Activated CD4-positive, alpha-beta T cell treated with anti-CD3 and anti-CD28 coated beads, Interleukin-2, amount 10 ng/mL, durations not matched to agents 7 days and 5 days (primary cell): ENCODE data around the gene ANKZF1. TPM values are rescaled to one million over a fixed set of nuclear protein-coding genes. Genes with fewer than 3 reads are reported as not detected.
"Not testable (repeated sequence)": the region's sequence is repeated elsewhere in the genome, so short reads cannot be mapped to it uniquely, and the experiment has no call there.

Experiments
- CTCF ChIA-PET: fragments of 350-600 bp; sonication (Branson Sonifier 250); formaldehyde crosslinking; loops from one replicate; lab custom pipeline; 2021; ENCODE audit warnings: antibody characterized with exemption; lab: Charles Lee
- POLR2A ChIA-PET: fragments of 350-600 bp; sonication (Branson Sonifier 250); formaldehyde crosslinking; loops from one replicate; lab custom pipeline; 2021; ENCODE audit warnings: antibody characterized with exemption; lab: Charles Lee
- DNase-seq: peaks from one replicate; pipeline ENCODE4 v3.0.0-alpha.2; 2020
- H3K27ac Mint-ChIP-seq: one replicate; pipeline ENCODE4 v1.8.0; 2021; ENCODE audit warnings: mild to moderate bottlenecking, moderate library complexity, mixed read lengths
- H3K27me3 Mint-ChIP-seq: one replicate; pipeline ENCODE4 v1.8.0; 2021; ENCODE audit warnings: mixed read lengths
- H3K36me3 Mint-ChIP-seq: one replicate; pipeline ENCODE4 v1.8.0; 2021; ENCODE audit warnings: low read depth, mixed read lengths
- H3K4me1 Mint-ChIP-seq: one replicate; pipeline ENCODE4 v1.8.0; 2021; ENCODE audit warnings: mixed read lengths
- H3K4me3 Mint-ChIP-seq: one replicate; pipeline ENCODE4 v1.8.0; 2021; ENCODE audit warnings: mild to moderate bottlenecking, moderate library complexity, mixed read lengths
- H3K9me3 Mint-ChIP-seq: one replicate; pipeline ENCODE4 v1.8.0; 2021; ENCODE audit warnings: mixed read lengths
- total RNA-seq, 2 experiments: library from RNA; stranded (reverse); gene quantifications; one replicate each; pipeline ENCODE4 v1.2.3, GENCODE V29; 2021

The ANKZF1 gene
- total RNA-seq, 2 experiments from 2014 or later = 92.0 to 100 TPM

GRCh38 chr2:219251656-219252055 lies 22.1 kb downstream of the ANKZF1 start:
- Mint-ChIP-seq H3K9me3 (no peaks in the 10 kb centered on the region), H3K4me3 (peak overlapping the region; percentile 99), H3K27me3 (no peaks in the 10 kb centered on the region), H3K27ac (peak overlapping the region; percentile 93), H3K4me1 (peaks cover 73% of the 10 kb centered on the region), H3K36me3 (peaks cover 62% of the 10 kb centered on the region)
- ChIA-PET POLR2A (interaction anchor here (1.3 kb wide), 1 partner anchor 22 kb away, joined by 3 read pairs; the partner anchor contains the start of genes ANKZF1 and ATG9A), CTCF (interaction anchor here (0.7 to 9.7 kb wide), 8 partner anchors 10 to 78 kb away, joined by 3 to 99 read pairs (median 4); partner anchors contain the start of genes DNAJB2 and ZFAND2B)
- DNase-seq = no peak

- Mint-ChIP-seq H3K36me3 (peaks cover 58% of the 10 kb centered on the region), H3K4me1 (peaks cover 68% of the 10 kb centered on the region), H3K9me3 (no peaks in the 10 kb centered on the region), H3K27ac (peak overlapping the region; percentile 93), H3K27me3 (no peaks in the 10 kb centered on the region), H3K4me3 (peak overlapping the region; percentile 99)
- ChIA-PET POLR2A (interaction anchor here (1.3 to 1.5 kb wide), 2 partner anchors 23 to 41 kb away, joined by 3 to 6 read pairs; partner anchors contain the start of genes ANKZF1 and ATG9A), CTCF (interaction anchor here (0.7 to 9.7 kb wide), 7 partner anchors 9 to 78 kb away, joined by 3 to 99 read pairs (median 4); partner anchors contain the start of genes DNAJB2 and ZFAND2B)
- DNase-seq = no peak
Measured at GRCh38 chr2:219252084-219252483, 22.5 kb downstream of the ANKZF1 start.

GRCh38 chr2:219252570-219252899 lies 22.9 kb downstream of the ANKZF1 start:
- DNase-seq = no peak
- H3K4me1 Mint-ChIP-seq = peaks cover 64% of the 10 kb centered on the region

DNA sequence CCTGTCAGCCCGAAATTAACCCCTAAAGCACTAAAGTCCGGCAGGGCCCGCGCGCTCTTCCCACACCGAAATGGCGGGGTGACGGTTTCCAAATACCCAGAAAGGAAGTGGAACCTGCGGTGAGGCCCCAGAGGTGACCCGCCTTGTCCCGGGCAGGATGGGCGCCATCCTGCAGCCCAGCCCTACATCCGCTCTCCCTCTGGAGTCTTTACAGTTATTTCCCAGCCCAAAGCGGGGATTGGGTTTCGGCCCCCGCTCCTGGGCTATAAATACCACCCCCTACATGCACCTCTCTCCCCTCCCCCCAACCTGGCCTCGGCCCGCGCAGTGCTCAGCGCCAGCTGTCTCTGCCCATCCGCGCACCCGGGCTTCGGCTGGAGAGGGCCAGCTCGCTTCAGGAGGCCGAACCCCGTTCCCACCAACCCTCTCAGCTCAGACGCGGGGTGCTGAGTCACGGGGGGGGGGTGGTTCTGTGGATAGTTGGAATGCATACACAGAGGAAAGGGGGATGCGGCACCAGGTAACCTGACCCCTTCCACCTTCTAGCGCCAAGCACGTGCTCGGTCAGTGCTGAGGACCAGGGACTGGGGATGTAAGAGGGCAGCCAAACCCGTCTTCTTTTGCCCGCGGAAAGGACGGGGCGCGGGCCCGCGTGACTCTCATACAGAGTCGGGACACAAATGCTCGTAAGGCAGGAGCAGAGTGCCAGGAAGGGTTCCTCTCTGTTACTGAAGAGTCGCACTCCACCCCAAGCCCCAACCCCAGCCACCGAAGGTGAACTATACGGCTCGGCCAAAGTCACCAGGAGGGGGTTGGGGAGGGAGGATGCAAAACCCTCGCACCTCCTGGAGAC lies 23.5 kb downstream of the ANKZF1 start, which contains the start of gene TUBA4B:
Gene TUBA4B (plus strand): TSS at position 344 of the 853 bp plus-strand sequence. CDS start 165 bp downstream, at position 509.
- H3K27me3 Mint-ChIP-seq = no peaks in the 10 kb centered on the region
- H3K4me1 Mint-ChIP-seq = peaks cover 58% of the 10 kb centered on the region
- peak within 1 kb of the TSS; percentile 93 for H3K27ac Mint-ChIP-seq
- peak within 1 kb of the TSS; percentile 99 for H3K4me3 Mint-ChIP-seq
- peak; percentile 65 for DNase-seq
- H3K9me3 Mint-ChIP-seq = no peaks in the 10 kb centered on the region
- peaks cover 48% of the 10 kb centered on the region for H3K36me3 Mint-ChIP-seq
- CTCF ChIA-PET = interaction anchor here (0.6 to 9.7 kb wide), 5 partner anchors 8 to 244 kb away, joined by 3 to 99 read pairs (median 15); partner anchors contain the start of genes DNAJB2, GLB1L, STK16 and ZFAND2B
- POLR2A ChIA-PET = interaction anchor here (1.5 kb wide), 1 partner anchor 40 kb away, joined by 6 read pairs; no protein-coding TSS in a partner anchor

More at GRCh38 chr2:219252570-219252899, 22.9 kb downstream of the ANKZF1 start:
- POLR2A ChIA-PET = interaction anchor here (1.3 to 1.5 kb wide), 2 partner anchors 23 to 40 kb away, joined by 3 to 6 read pairs; partner anchors contain the start of genes ANKZF1 and ATG9A
- peak overlapping the region; percentile 93 for H3K27ac Mint-ChIP-seq
- peak overlapping the region; percentile 99 for H3K4me3 Mint-ChIP-seq
- CTCF ChIA-PET = interaction anchor here (0.6 to 9.7 kb wide), 6 partner anchors 9 to 244 kb away, joined by 3 to 99 read pairs (median 4); partner anchors contain the start of genes DNAJB2 and ZFAND2B
- no peaks in the 10 kb centered on the region for H3K27me3 Mint-ChIP-seq
- H3K9me3 Mint-ChIP-seq = no peaks in the 10 kb centered on the region
- peaks cover 54% of the 10 kb centered on the region for H3K36me3 Mint-ChIP-seq

- POLR2A ChIA-PET = interaction anchor here (0.7 to 1.5 kb wide), 5 partner anchors 9 to 75 kb away, joined by 3 to 6 read pairs (median 5); partner anchors contain the start of genes DNAJB2, GLB1L and STK16
- peak within 1 kb of the TSS; percentile 99 for H3K4me3 Mint-ChIP-seq
- H3K36me3 Mint-ChIP-seq = peaks cover 40% of the 10 kb centered on the region
- CTCF ChIA-PET = interaction anchor here (1.0 to 9.7 kb wide), 12 partner anchors 8 to 97 kb away, joined by 3 to 99 read pairs (median 4); partner anchors contain the start of genes ABCB6, CNPPD1, DNAJB2 and GLB1L
- H3K9me3 Mint-ChIP-seq = no peaks in the 10 kb centered on the region
- no peaks in the 10 kb centered on the region for H3K27me3 Mint-ChIP-seq
- DNase-seq = peak; percentile 91
- H3K27ac Mint-ChIP-seq = peak within 1 kb of the TSS; percentile 93
- peaks cover 50% of the 10 kb centered on the region for H3K4me1 Mint-ChIP-seq
Measured at GRCh38 chr2:219253753-219254589, 24.4 kb downstream of the ANKZF1 start, which contains the start of gene TUBA4A. Gene TUBA4A (minus strand): TSS chr2:219253918. CDS start chr2:219253858, 60 bp downstream.

- peak overlapping the region; percentile 73 for H3K4me3 Mint-ChIP-seq
- CTCF ChIA-PET = interaction anchor here (0.7 to 9.7 kb wide), 15 partner anchors 9 to 98 kb away, joined by 3 to 99 read pairs (median 4); partner anchors contain the start of genes ABCB6, ANKZF1, ATG9A and CNPPD1
- H3K36me3 Mint-ChIP-seq = peaks cover 32% of the 10 kb centered on the region
- DNase-seq = peak; percentile 46
- H3K9me3 Mint-ChIP-seq = no peaks in the 10 kb centered on the region
- POLR2A ChIA-PET = interaction anchor here (0.8 to 1.1 kb wide), 4 partner anchors 10 to 75 kb away, joined by 3 to 6 read pairs (median 4); partner anchors contain the start of genes DNAJB2, GLB1L and STK16
- peaks cover 3% of the 10 kb centered on the region for H3K27me3 Mint-ChIP-seq
- peak overlapping the region; percentile 91 for H3K27ac Mint-ChIP-seq
- H3K4me1 Mint-ChIP-seq = peaks cover 42% of the 10 kb centered on the region
Measured at GRCh38 chr2:219254590-219255201, 25.1 kb downstream of the ANKZF1 start.

GRCh38 chr2:219258942-219259341 lies 29.3 kb downstream of the ANKZF1 start:
- H3K9me3 Mint-ChIP-seq, H3K4me3 Mint-ChIP-seq, H3K27ac Mint-ChIP-seq, POLR2A ChIA-PET, DNase-seq, H3K36me3 Mint-ChIP-seq: not testable (repeated sequence)
- CTCF ChIA-PET = interaction anchor here (0.8 to 2.4 kb wide), 5 partner anchors 10 to 89 kb away, joined by 3 to 9 read pairs (median 5); partner anchors contain the start of genes CNPPD1, DNAJB2 and SLC23A3
- Mint-ChIP-seq H3K4me1 (peaks cover 13% of the 10 kb centered on the region), H3K27me3 (peaks cover 17% of the 10 kb centered on the region)

DNA sequence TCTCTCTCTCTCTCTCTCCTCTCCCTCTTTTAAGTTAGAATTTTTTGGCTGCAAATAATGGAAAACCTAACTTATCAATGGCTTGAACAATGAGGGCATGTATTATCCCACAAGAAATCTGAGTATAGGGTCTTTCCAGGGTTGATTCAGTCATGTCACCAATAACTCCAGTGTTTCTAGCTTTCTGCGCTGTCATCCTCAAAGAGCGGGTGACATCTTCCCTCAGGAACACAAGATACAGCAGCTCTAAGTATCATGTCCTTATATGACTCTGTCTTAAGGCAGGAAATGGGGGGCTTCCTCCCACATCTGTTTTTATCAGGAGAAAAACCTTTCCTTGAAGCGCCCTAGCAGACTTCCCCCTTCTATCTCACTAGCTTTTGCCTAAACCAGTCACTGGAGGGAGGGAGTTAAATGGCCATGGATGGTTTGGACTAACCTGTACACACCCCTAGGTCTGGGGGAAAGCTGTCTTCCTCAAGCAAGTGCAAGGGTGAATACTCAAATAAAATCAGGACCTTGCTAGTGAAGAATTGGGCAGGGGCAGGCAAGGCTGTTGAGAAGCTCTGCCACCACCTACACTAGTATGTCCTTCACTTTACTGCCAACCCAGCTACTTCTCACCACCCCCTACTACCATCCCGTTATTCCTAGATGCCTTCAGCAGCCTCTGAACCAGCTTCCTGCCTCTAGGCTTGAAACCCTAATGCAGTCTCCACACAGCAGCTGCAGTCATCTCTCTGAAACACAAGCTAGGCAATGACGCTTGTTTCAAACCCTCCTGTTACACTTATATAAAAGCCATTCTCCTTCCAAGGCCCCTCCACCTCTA lies 31.6 kb downstream of the ANKZF1 start:
- DNase-seq = no peak
- ChIA-PET POLR2A (interaction anchor here (0.7 kb wide), 1 partner anchor 43 kb away, joined by 3 read pairs; the partner anchor contains the start of gene ABCB6), CTCF (interaction anchor here (0.7 to 4.4 kb wide), 11 partner anchors 9 to 80 kb away, joined by 3 to 23 read pairs (median 4); partner anchors contain the start of genes DNAJB2, GLB1L and STK16)
- H3K4me1 Mint-ChIP-seq = no peaks in the 10 kb centered on the region
- H3K4me3 Mint-ChIP-seq = no peak overlapping the region
- H3K9me3 Mint-ChIP-seq = no peaks in the 10 kb centered on the region
- H3K27ac Mint-ChIP-seq = no peak overlapping the region
- peaks cover 17% of the 10 kb centered on the region for H3K27me3 Mint-ChIP-seq
- no peaks in the 10 kb centered on the region for H3K36me3 Mint-ChIP-seq

DNA sequence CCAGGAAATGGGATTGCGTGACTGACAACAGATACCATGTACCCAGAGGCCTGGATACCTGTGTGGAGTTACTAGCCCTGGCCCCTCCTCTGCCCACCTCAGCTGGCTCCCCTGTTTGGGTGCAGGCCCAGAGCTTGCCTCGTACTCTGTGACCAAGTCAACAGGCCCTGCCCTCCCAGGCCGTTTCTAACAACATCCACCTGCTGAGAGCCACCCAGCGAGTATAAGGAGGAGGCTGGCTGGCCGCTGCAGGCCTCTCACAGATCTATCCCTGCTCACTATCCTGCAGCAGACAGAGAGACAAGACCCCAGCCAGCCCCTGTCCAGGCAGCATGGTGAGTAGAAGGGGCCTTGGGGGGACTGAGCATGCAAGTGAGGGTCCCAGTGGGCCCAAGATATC lies 36.6 kb downstream of the ANKZF1 start:
- Mint-ChIP-seq H3K4me3 (no peak overlapping the region), H3K4me1 (no peaks in the 10 kb centered on the region), H3K27me3 (peaks cover 5% of the 10 kb centered on the region), H3K36me3 (no peaks in the 10 kb centered on the region), H3K9me3 (no peaks in the 10 kb centered on the region), H3K27ac (no peak overlapping the region)
- CTCF ChIA-PET = interaction anchor here (1.9 to 3.1 kb wide), 3 partner anchors 11 to 28 kb away, joined by 7 to 11 read pairs (median 8); no protein-coding TSS in a partner anchor
- no peak for DNase-seq
- POLR2A ChIA-PET = no interaction called here

DNA sequence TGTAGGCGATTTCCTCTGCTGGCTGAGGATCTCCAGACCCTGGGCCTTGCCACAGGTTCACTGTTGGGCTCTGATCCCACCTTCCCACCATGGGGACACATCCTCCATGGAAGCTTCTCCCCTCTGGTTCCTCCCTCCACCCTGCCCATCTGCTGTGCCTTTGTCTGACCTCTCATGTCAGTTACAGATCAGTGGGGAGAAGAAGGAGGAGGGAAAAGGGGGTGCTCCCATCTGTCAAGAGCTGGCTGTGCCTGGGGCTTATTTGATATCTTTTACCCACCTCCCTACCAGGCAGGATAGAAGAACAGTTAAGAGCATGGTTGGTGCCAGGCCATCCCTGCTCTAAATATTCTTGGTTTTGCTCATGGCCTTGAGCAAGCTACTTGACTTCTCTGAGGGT lies 37.3 kb downstream of the ANKZF1 start:
- Mint-ChIP-seq H3K4me1 (no peaks in the 10 kb centered on the region), H3K36me3 (no peaks in the 10 kb centered on the region), H3K27ac (no peak overlapping the region), H3K4me3 (no peak overlapping the region), H3K27me3 (no peaks in the 10 kb centered on the region), H3K9me3 (no peaks in the 10 kb centered on the region)
- CTCF ChIA-PET = interaction anchor here (0.6 to 3.1 kb wide), 4 partner anchors 10 to 145 kb away, joined by 5 to 11 read pairs (median 8); no protein-coding TSS in a partner anchor
- POLR2A ChIA-PET = no interaction called here
- DNase-seq = no peak
